ENCODE results near the gene EPS15.
"Not testable (repeated sequence)": the region's sequence is repeated elsewhere in the genome, so short reads cannot be mapped to it uniquely, and the experiment has no call there.

Gene EPS15

GRCh38 chr1:51469518-51469917 is 49.5 kb downstream of the EPS15 start:
- H3K36me3 ChIP-seq (ENCODE audit: low read length), result peaks cover 7% of the 10 kb centered on the region; the same call in 1 of the 2 replicates
- no peaks in the 10 kb centered on the region for H3F3A ChIP-seq (ENCODE audit: insufficient read depth)
- no peak overlapping the region for H3K4me3 ChIP-seq (ENCODE audit: insufficient read depth, low read length, poor library complexity, severe bottlenecking)
- no peak overlapping the region for H3K9ac ChIP-seq (ENCODE audit: low read length)
- no peaks in the 10 kb centered on the region for H3K9me2 ChIP-seq (replicated peaks; ENCODE audit: insufficient read depth, low read length)
- no peaks in the 10 kb centered on the region for H4K20me1 ChIP-seq (ENCODE audit: low read depth, low read length)
- no peak overlapping the region for H3K27ac ChIP-seq (ENCODE audit: low read depth, low read length)
- H3K79me2 ChIP-seq (ENCODE audit: insufficient read depth, low read length), result no peaks in the 10 kb centered on the region
- no peaks in the 10 kb centered on the region for H3K27me3 ChIP-seq (ENCODE audit: low read length)
- H3K4me2 ChIP-seq (ENCODE audit: low read depth, low read length, poor library complexity, severe bottlenecking), result no peak overlapping the region
- no peaks in the 10 kb centered on the region for H3K9me3 ChIP-seq (ENCODE audit: insufficient read depth, low read length)
- no peak overlapping the region for H2AFZ ChIP-seq (ENCODE audit: low read depth, low read length, severe bottlenecking)
- no peak for TF ChIP-seq CTCF (IDR thresholded peaks at IDR 0.05; ENCODE audit: insufficient read depth, low read length, poor library complexity, severe bottlenecking)
- no peak for TF ChIP-seq EZH2phosphoT487 (conservative IDR thresholded peaks at IDR 0.05; ENCODE audit: low read length)

GRCh38 chr1:51464828-51465227 is 54.2 kb downstream of the EPS15 start:
- Histone ChIP-seq H3K4me2 (ENCODE audit: low read depth, low read length, poor library complexity, severe bottlenecking) (no peak overlapping the region), H2AFZ (ENCODE audit: low read depth, low read length, severe bottlenecking) (no peak overlapping the region), H3K36me3 (ENCODE audit: low read length) (peaks cover 7% of the 10 kb centered on the region; the same call in 1 of the 2 replicates), H3K4me3 (ENCODE audit: insufficient read depth, low read length, poor library complexity, severe bottlenecking) (no peak overlapping the region), H3K27ac (ENCODE audit: low read depth, low read length) (no peak overlapping the region), H3K9me2 (replicated peaks; ENCODE audit: insufficient read depth, low read length) (no peaks in the 10 kb centered on the region), H3K9me3 (ENCODE audit: insufficient read depth, low read length) (no peaks in the 10 kb centered on the region), H3K9ac (ENCODE audit: low read length) (no peak overlapping the region), H3F3A (ENCODE audit: insufficient read depth) (no peaks in the 10 kb centered on the region; the same call in 1 of the 2 replicates), H4K20me1 (ENCODE audit: low read depth, low read length) (no peaks in the 10 kb centered on the region), H3K79me2 (ENCODE audit: insufficient read depth, low read length) (no peaks in the 10 kb centered on the region), H3K27me3 (ENCODE audit: low read length) (no peaks in the 10 kb centered on the region)
- TF ChIP-seq EZH2phosphoT487 (conservative IDR thresholded peaks at IDR 0.05; ENCODE audit: low read length), result no peak
- TF ChIP-seq CTCF (IDR thresholded peaks at IDR 0.05; ENCODE audit: insufficient read depth, low read length, poor library complexity, severe bottlenecking), result no peak

DNA sequence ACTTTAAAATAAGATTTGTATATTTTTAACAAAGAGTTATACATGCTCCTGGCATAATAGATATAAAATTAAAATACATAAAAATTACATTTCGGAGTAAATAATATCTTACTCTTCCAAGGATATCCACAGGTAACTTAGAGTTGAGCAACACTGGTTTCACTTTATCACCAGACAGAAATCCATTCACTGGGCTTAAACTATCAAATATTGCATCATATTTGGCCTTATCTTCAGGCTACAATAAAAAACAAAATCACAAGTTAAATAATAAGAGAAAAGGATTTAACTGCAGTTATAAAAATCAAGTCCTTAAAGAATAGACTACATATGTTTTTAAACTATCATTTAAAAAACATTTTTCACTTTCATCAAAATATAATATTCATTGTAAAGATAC is 55.5 kb downstream of the EPS15 start:
- no peak overlapping the region for H3K27ac ChIP-seq (ENCODE audit: low read depth, low read length)
- H4K20me1 ChIP-seq (ENCODE audit: low read depth, low read length), result no peaks in the 10 kb centered on the region
- TF ChIP-seq EZH2phosphoT487 (conservative IDR thresholded peaks at IDR 0.05; ENCODE audit: low read length), result no peak
- TF ChIP-seq CTCF (IDR thresholded peaks at IDR 0.05; ENCODE audit: insufficient read depth, low read length, poor library complexity, severe bottlenecking), result no peak
- no peak overlapping the region for H3K4me2 ChIP-seq (ENCODE audit: low read depth, low read length, poor library complexity, severe bottlenecking)
- no peak overlapping the region for H3K4me3 ChIP-seq (ENCODE audit: insufficient read depth, low read length, poor library complexity, severe bottlenecking)
- H3K79me2 ChIP-seq (ENCODE audit: insufficient read depth, low read length), result no peaks in the 10 kb centered on the region
- H3K27me3 ChIP-seq (ENCODE audit: low read length), result no peaks in the 10 kb centered on the region
- H3K9ac ChIP-seq (ENCODE audit: low read length), result no peak overlapping the region
- H3K9me2 ChIP-seq (replicated peaks; ENCODE audit: insufficient read depth, low read length), result no peaks in the 10 kb centered on the region
- peaks cover 9% of the 10 kb centered on the region; the same call in 1 of the 2 replicates for H3K36me3 ChIP-seq (ENCODE audit: low read length)
- H3F3A ChIP-seq (ENCODE audit: insufficient read depth), result no peaks in the 10 kb centered on the region; the same call in 1 of the 2 replicates
- no peak overlapping the region for H2AFZ ChIP-seq (ENCODE audit: low read depth, low read length, severe bottlenecking)
- H3K9me3 ChIP-seq (ENCODE audit: insufficient read depth, low read length), result no peaks in the 10 kb centered on the region

GRCh38 chr1:51462289-51462688 is 56.8 kb downstream of the EPS15 start:
- not testable (repeated sequence) for H3K4me2 ChIP-seq (ENCODE audit: low read depth, low read length, poor library complexity, severe bottlenecking); H3K9me3 ChIP-seq (ENCODE audit: insufficient read depth, low read length); H3K9me2 ChIP-seq (replicated peaks; ENCODE audit: insufficient read depth, low read length); H3K4me3 ChIP-seq (ENCODE audit: insufficient read depth, low read length, poor library complexity, severe bottlenecking); H3K27me3 ChIP-seq (ENCODE audit: low read length); H3F3A ChIP-seq (ENCODE audit: insufficient read depth); H3K79me2 ChIP-seq (ENCODE audit: insufficient read depth, low read length); H3K9ac ChIP-seq (ENCODE audit: low read length); H3K27ac ChIP-seq (ENCODE audit: low read depth, low read length); H4K20me1 ChIP-seq (ENCODE audit: low read depth, low read length); H2AFZ ChIP-seq (ENCODE audit: low read depth, low read length, severe bottlenecking)
- peaks cover 14% of the 10 kb centered on the region; the same call in 1 of the 2 replicates for H3K36me3 ChIP-seq (ENCODE audit: low read length)
